GM12878 (cell line): Measurements from ENCODE around the gene TACC3.

ENCODE experiments used
- NFXL1 ChIP-seq: fragments of 450-650 bp; IDR thresholded peaks from 2 replicates; pipeline ENCODE4 v1.6.1; 2017; ENCODE audit warnings: antibody characterized with exemption, mild to moderate bottlenecking, borderline replicate concordance
- TF ChIP-seq, protein P1 (sequence below): fragments of 450-650 bp; IDR thresholded peaks from 2 replicates; pipeline ENCODE4 v1.6.1; 2017; ENCODE audit warnings: mild to moderate bottlenecking, moderate library complexity
- TF ChIP-seq, protein P2 (sequence below), 3 experiments: IDR thresholded peaks in 2 of 3; conservative IDR thresholded peaks in 1 of 3; 2 replicates each; pipeline ENCODE4 v1.5.1; 2011; ENCODE audit warnings: low read depth in 3 of 3, low read length in 3 of 3, mild to moderate bottlenecking in 3 of 3, control low read depth in 2 of 3, moderate library complexity in 2 of 3, inconsistent platforms in 1 of 3, mixed read lengths in 1 of 3; ENCODE audit not compliant: control insufficient read depth in 2 of 3, insufficient read depth in 1 of 3; ENCODE audit errors: extremely low read depth in 1 of 3

DNA sequence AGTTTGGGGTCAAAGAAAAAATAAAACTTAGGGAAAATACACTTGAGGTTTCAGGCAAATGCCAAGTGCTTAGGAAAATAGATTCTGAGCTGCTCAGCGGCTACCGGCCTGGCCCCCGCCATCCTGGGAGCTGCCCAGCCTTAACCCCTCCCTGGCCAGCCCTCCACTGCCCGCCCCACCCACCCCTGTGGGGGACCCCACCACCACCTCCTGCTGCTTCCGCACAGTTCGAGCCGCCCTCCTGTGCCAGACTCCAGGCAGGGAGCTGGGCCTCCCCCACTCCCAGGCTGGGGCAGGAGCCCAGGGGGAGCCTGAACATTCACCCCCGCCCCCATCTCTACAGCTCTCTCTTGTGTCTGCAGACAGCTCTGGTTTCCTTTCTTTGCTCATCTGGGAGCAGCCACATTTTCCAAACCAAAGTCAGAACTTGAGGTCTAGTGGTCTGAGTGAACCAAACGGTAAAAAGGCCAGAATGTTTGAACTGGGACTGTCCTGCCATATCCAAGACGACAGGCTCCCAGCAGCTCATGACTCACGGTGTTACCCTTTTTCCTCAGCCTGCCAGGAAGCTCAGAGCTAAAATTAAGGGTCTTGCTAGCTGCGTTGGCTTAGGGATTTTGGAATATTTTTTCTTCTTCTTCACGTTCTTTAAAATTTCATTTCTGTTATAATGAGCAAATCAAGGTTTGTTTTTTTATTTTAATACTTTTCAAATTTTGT, 67.1 kb downstream of the TACC3 start:
- TF ChIP-seq, protein P1, sequence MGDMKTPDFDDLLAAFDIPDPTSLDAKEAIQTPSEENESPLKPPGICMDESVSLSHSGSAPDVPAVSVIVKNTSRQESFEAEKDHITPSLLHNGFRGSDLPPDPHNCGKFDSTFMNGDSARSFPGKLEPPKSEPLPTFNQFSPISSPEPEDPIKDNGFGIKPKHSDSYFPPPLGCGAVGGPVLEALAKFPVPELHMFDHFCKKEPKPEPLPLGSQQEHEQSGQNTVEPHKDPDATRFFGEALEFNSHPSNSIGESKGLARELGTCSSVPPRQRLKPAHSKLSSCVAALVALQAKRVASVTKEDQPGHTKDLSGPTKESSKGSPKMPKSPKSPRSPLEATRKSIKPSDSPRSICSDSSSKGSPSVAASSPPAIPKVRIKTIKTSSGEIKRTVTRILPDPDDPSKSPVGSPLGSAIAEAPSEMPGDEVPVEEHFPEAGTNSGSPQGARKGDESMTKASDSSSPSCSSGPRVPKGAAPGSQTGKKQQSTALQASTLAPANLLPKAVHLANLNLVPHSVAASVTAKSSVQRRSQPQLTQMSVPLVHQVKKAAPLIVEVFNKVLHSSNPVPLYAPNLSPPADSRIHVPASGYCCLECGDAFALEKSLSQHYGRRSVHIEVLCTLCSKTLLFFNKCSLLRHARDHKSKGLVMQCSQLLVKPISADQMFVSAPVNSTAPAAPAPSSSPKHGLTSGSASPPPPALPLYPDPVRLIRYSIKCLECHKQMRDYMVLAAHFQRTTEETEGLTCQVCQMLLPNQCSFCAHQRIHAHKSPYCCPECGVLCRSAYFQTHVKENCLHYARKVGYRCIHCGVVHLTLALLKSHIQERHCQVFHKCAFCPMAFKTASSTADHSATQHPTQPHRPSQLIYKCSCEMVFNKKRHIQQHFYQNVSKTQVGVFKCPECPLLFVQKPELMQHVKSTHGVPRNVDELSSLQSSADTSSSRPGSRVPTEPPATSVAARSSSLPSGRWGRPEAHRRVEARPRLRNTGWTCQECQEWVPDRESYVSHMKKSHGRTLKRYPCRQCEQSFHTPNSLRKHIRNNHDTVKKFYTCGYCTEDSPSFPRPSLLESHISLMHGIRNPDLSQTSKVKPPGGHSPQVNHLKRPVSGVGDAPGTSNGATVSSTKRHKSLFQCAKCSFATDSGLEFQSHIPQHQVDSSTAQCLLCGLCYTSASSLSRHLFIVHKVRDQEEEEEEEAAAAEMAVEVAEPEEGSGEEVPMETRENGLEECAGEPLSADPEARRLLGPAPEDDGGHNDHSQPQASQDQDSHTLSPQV, result no peak
- TF ChIP-seq, protein P2, sequence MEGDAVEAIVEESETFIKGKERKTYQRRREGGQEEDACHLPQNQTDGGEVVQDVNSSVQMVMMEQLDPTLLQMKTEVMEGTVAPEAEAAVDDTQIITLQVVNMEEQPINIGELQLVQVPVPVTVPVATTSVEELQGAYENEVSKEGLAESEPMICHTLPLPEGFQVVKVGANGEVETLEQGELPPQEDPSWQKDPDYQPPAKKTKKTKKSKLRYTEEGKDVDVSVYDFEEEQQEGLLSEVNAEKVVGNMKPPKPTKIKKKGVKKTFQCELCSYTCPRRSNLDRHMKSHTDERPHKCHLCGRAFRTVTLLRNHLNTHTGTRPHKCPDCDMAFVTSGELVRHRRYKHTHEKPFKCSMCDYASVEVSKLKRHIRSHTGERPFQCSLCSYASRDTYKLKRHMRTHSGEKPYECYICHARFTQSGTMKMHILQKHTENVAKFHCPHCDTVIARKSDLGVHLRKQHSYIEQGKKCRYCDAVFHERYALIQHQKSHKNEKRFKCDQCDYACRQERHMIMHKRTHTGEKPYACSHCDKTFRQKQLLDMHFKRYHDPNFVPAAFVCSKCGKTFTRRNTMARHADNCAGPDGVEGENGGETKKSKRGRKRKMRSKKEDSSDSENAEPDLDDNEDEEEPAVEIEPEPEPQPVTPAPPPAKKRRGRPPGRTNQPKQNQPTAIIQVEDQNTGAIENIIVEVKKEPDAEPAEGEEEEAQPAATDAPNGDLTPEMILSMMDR (IDR thresholded peaks at IDR 0.05 in 2 of 3, conservative IDR thresholded peaks at IDR 0.05 in 1 of 3; ENCODE audit: control insufficient read depth in 2 of 3, extremely low read depth in 1 of 3, insufficient read depth in 1 of 3, low read depth in 3 of 3, low read length in 3 of 3), result no peak
- TF ChIP-seq NFXL1, result no peak
